ENCODE measurements around the gene OR1K1.
"Not testable (repeated sequence)": the region's sequence is repeated elsewhere in the genome, so short reads cannot be mapped to it uniquely, and the experiment has no call there.

Gene OR1K1

GRCh38 chr9:122788831-122789230 lies 11.1 kb upstream of the OR1K1 start, which contains the start of gene OR5C1:
OR5C1 (plus strand) TSS chr9:122788933; CDS start chr9:122788933, 0 bp downstream.
- Histone ChIP-seq H3K27ac (ENCODE audit: low read depth, low read length) (no peak within 1 kb of the TSS), H2AFZ (ENCODE audit: low read length, unreplicated experiment) (no peak within 1 kb of the TSS), H3K4me3 (ENCODE audit: low read depth, low read length) (no peak within 1 kb of the TSS)

GRCh38 chr9:122789256-122790046 lies 10.5 kb upstream of the OR1K1 start:
- H2AFZ ChIP-seq (ENCODE audit: low read length, unreplicated experiment): no peak overlapping the region
- H3K27me3 ChIP-seq (ENCODE audit: insufficient read depth, low read length): peaks cover 5% of the 10 kb centered on the region; the same call in 1 of the 2 replicates
- no peak overlapping the region for H3K27ac ChIP-seq (ENCODE audit: low read depth, low read length)
- H3K4me3 ChIP-seq (ENCODE audit: low read depth, low read length): no peak overlapping the region
- H3K4me1 ChIP-seq (ENCODE audit: control insufficient read depth, insufficient read depth, low read length, unreplicated experiment): no peaks in the 10 kb centered on the region
- H3K36me3 ChIP-seq (ENCODE audit: insufficient read depth, low read length): no peaks in the 10 kb centered on the region
- H3K79me2 ChIP-seq (ENCODE audit: control insufficient read depth, insufficient read depth, low read length, unreplicated experiment): no peaks in the 10 kb centered on the region

More at GRCh38 chr9:122788831-122789230, 11.1 kb upstream of the OR1K1 start, which contains the start of gene OR5C1:
- Histone ChIP-seq H3K79me2 (ENCODE audit: control insufficient read depth, insufficient read depth, low read length, unreplicated experiment) (no peaks in the 10 kb centered on the region), H3K4me1 (ENCODE audit: control insufficient read depth, insufficient read depth, low read length, unreplicated experiment) (no peaks in the 10 kb centered on the region), H3K27me3 (ENCODE audit: insufficient read depth, low read length) (peaks cover 5% of the 10 kb centered on the region; the same call in 1 of the 2 replicates), H3K36me3 (ENCODE audit: insufficient read depth, low read length) (no peaks in the 10 kb centered on the region)

- Histone ChIP-seq H3K27me3 (ENCODE audit: insufficient read depth, low read length) (no peaks in the 10 kb centered on the region), H3K79me2 (ENCODE audit: control insufficient read depth, insufficient read depth, low read length, unreplicated experiment) (no peaks in the 10 kb centered on the region), H2AFZ (ENCODE audit: low read length, unreplicated experiment) (no peak overlapping the region), H3K4me1 (ENCODE audit: control insufficient read depth, insufficient read depth, low read length, unreplicated experiment) (peaks cover under 1% of the 10 kb centered on the region), H3K4me3 (ENCODE audit: low read depth, low read length) (no peak overlapping the region), H3K36me3 (ENCODE audit: insufficient read depth, low read length) (no peaks in the 10 kb centered on the region), H3K27ac (ENCODE audit: low read depth, low read length) (no peak overlapping the region)
These were observed 7.9 kb upstream of the OR1K1 start for GRCh38 chr9:122791872-122792669.

GRCh38 chr9:122797316-122798063 lies 2.4 kb upstream of the OR1K1 start:
- Histone ChIP-seq H3K36me3 (ENCODE audit: insufficient read depth, low read length) (no peaks in the 10 kb centered on the region), H3K27ac (ENCODE audit: low read depth, low read length) (no peak overlapping the region), H3K4me3 (ENCODE audit: low read depth, low read length) (no peak overlapping the region), H3K4me1 (ENCODE audit: control insufficient read depth, insufficient read depth, low read length, unreplicated experiment) (peaks cover 5% of the 10 kb centered on the region), H3K79me2 (ENCODE audit: control insufficient read depth, insufficient read depth, low read length, unreplicated experiment) (no peaks in the 10 kb centered on the region), H2AFZ (ENCODE audit: low read length, unreplicated experiment) (no peak overlapping the region), H3K27me3 (ENCODE audit: insufficient read depth, low read length) (no peaks in the 10 kb centered on the region)

GRCh38 chr9:122806661-122807060 lies 6.7 kb downstream of the OR1K1 start:
- H3K27ac ChIP-seq (ENCODE audit: low read depth, low read length): no peak overlapping the region
- H3K79me2 ChIP-seq (ENCODE audit: control insufficient read depth, insufficient read depth, low read length, unreplicated experiment): no peaks in the 10 kb centered on the region
- H2AFZ ChIP-seq (ENCODE audit: low read length, unreplicated experiment): no peak overlapping the region
- H3K36me3 ChIP-seq (ENCODE audit: insufficient read depth, low read length): no peaks in the 10 kb centered on the region
- no peaks in the 10 kb centered on the region for H3K27me3 ChIP-seq (ENCODE audit: insufficient read depth, low read length)
- no peak overlapping the region for H3K4me3 ChIP-seq (ENCODE audit: low read depth, low read length)
- no peaks in the 10 kb centered on the region for H3K4me1 ChIP-seq (ENCODE audit: control insufficient read depth, insufficient read depth, low read length, unreplicated experiment)

GRCh38 chr9:122807271-122807900 lies 7.5 kb downstream of the OR1K1 start:
- Histone ChIP-seq H3K27me3 (ENCODE audit: insufficient read depth, low read length) (no peaks in the 10 kb centered on the region), H3K79me2 (ENCODE audit: control insufficient read depth, insufficient read depth, low read length, unreplicated experiment) (no peaks in the 10 kb centered on the region), H2AFZ (ENCODE audit: low read length, unreplicated experiment) (no peak overlapping the region), H3K4me1 (ENCODE audit: control insufficient read depth, insufficient read depth, low read length, unreplicated experiment) (no peaks in the 10 kb centered on the region), H3K27ac (ENCODE audit: low read depth, low read length) (no peak overlapping the region), H3K4me3 (ENCODE audit: low read depth, low read length) (no peak overlapping the region), H3K36me3 (ENCODE audit: insufficient read depth, low read length) (no peaks in the 10 kb centered on the region)

GRCh38 chr9:122808141-122808540 lies 8.2 kb downstream of the OR1K1 start:
- no peaks in the 10 kb centered on the region for H3K27me3 ChIP-seq (ENCODE audit: insufficient read depth, low read length)
- H3K79me2 ChIP-seq (ENCODE audit: control insufficient read depth, insufficient read depth, low read length, unreplicated experiment): no peaks in the 10 kb centered on the region
- no peak overlapping the region for H3K27ac ChIP-seq (ENCODE audit: low read depth, low read length)
- H3K4me1 ChIP-seq (ENCODE audit: control insufficient read depth, insufficient read depth, low read length, unreplicated experiment): no peaks in the 10 kb centered on the region
- no peak overlapping the region for H3K4me3 ChIP-seq (ENCODE audit: low read depth, low read length)
- H3K36me3 ChIP-seq (ENCODE audit: insufficient read depth, low read length): no peaks in the 10 kb centered on the region
- no peak overlapping the region for H2AFZ ChIP-seq (ENCODE audit: low read length, unreplicated experiment)

- H3K36me3 ChIP-seq (ENCODE audit: insufficient read depth, low read length); H3K27ac ChIP-seq (ENCODE audit: low read depth, low read length): not testable (repeated sequence)
These were observed 9.3 kb downstream of the OR1K1 start for GRCh38 chr9:122809261-122809660.

GRCh38 chr9:122810306-122810946 lies 10.5 kb downstream of the OR1K1 start:
- Histone ChIP-seq H2AFZ (ENCODE audit: low read length, unreplicated experiment) (no peak overlapping the region), H3K79me2 (ENCODE audit: control insufficient read depth, insufficient read depth, low read length, unreplicated experiment) (no peaks in the 10 kb centered on the region), H3K4me3 (ENCODE audit: low read depth, low read length) (no peak overlapping the region), H3K27me3 (ENCODE audit: insufficient read depth, low read length) (no peaks in the 10 kb centered on the region), H3K36me3 (ENCODE audit: insufficient read depth, low read length) (0 out of 2 replicates have a peak, but pooled peaks cover under 1% of the 10 kb centered on the region), H3K4me1 (ENCODE audit: control insufficient read depth, insufficient read depth, low read length, unreplicated experiment) (peaks cover 2% of the 10 kb centered on the region), H3K27ac (ENCODE audit: low read depth, low read length) (no peak overlapping the region)

More at GRCh38 chr9:122809261-122809660, 9.3 kb downstream of the OR1K1 start:
- H3K4me3 ChIP-seq (ENCODE audit: low read depth, low read length); H2AFZ ChIP-seq (ENCODE audit: low read length, unreplicated experiment); H3K79me2 ChIP-seq (ENCODE audit: control insufficient read depth, insufficient read depth, low read length, unreplicated experiment); H3K4me1 ChIP-seq (ENCODE audit: control insufficient read depth, insufficient read depth, low read length, unreplicated experiment); H3K27me3 ChIP-seq (ENCODE audit: insufficient read depth, low read length): not testable (repeated sequence)

Measured in ACC112 (cell line).